ENCODE results near the gene FKBP1A. TPM values are rescaled to one million over a fixed set of nuclear protein-coding genes. Genes with fewer than 3 reads are reported as not detected.

Gene FKBP1A
- total RNA-seq, 4 donors from 2014 or later, result 76.2 to 132 (median 102) TPM

DNA sequence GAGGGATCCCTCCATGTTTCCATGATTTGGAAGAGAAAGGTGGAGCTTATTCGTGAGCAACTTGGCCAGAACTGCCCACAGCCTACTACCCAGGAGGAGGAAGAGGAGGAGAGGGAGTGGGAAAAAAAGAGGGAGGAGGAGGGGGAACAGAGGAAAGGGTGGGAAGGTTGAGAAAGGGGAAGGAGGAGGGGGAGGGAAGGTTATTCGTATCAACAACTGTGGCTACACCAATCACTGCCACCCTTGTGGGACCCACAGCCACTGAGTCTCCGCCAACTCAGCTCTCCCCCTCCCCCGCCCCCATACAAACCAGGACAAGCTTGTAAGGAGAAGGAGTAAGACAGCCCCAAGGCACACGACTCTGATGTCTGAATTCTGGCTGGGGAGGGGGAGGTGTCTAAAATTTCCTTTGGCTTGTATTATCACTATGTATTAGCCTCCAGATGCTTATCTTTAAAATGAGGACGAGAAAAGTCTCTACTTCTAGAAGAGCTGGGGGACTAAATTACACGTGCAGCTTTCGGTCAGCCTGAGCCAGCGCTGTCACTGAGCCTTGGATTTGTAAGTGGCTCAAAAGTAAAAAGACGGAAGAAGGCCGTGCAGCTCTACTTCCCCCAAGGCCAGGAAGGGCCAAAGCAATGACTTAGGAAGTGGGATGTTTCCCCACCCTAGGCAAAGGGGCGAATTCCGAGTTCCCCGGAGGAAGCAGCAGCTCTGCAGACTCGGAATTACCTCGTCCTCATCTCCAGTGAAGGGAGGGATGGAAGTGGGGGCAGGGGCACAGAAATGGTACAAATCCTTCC lies 1.0 kb downstream of the FKBP1A start:
- Histone ChIP-seq H3K9me3 (no peaks in the 10 kb centered on the region), H3K36me3 (peaks cover 0 to under 1% (median 0%) of the 10 kb centered on the region in 3 donors), H3K4me3 (peak overlapping the region; percentile 62 to 97 (median 92)), H3K27me3 (peaks cover 0 to 18% (median 0%) of the 10 kb centered on the region in 4 donors), H3K27ac (peak overlapping the region; percentile 80 to 92 (median 91)), H3K4me1 (peaks cover 25 to 65% (median 41%) of the 10 kb centered on the region in 3 donors)
- WGBS, 2 donors, result 1 to 2% methylated on average over 15 to 16 of the region's 16 CpGs
- intact Hi-C loops (cut with DNase I), result loop anchor here (10.0 kb wide), 1 partner anchor 77 kb away; no protein-coding TSS in a partner anchor
- no peak for DNase-seq
- TF ChIP-seq POLR2A (IDR thresholded peaks at IDR 0.05) (no peak), CTCF (IDR thresholded peaks at IDR 0.05) (no peak)

GRCh38 chr20:1390581-1391403 lies 2.1 kb downstream of the FKBP1A start:
- Histone ChIP-seq H3K4me3 (peak overlapping the region in 3 of 4 donors; percentile 4 to 97 (median 92)), H3K27ac (peak overlapping the region; percentile 80 to 92 (median 91)), H3K36me3 (peaks cover 0 to 11% (median 0%) of the 10 kb centered on the region in 3 donors), H3K4me1 (peaks cover 25 to 75% (median 46%) of the 10 kb centered on the region in 3 donors), H3K27me3 (peaks cover 0 to 7% (median 0%) of the 10 kb centered on the region in 4 donors), H3K9me3 (no peaks in the 10 kb centered on the region)
- 38 to 44% methylated on average over 13 to 14 of the region's 16 CpGs for WGBS, 2 donors
- TF ChIP-seq CTCF (IDR thresholded peaks at IDR 0.05) (no peak), POLR2A (IDR thresholded peaks at IDR 0.05) (no peak)
- DNase-seq, result no peak
- intact Hi-C loops (cut with DNase I), result loop anchor here (10.0 kb wide), 1 partner anchor 76 kb away; no protein-coding TSS in a partner anchor

DNA sequence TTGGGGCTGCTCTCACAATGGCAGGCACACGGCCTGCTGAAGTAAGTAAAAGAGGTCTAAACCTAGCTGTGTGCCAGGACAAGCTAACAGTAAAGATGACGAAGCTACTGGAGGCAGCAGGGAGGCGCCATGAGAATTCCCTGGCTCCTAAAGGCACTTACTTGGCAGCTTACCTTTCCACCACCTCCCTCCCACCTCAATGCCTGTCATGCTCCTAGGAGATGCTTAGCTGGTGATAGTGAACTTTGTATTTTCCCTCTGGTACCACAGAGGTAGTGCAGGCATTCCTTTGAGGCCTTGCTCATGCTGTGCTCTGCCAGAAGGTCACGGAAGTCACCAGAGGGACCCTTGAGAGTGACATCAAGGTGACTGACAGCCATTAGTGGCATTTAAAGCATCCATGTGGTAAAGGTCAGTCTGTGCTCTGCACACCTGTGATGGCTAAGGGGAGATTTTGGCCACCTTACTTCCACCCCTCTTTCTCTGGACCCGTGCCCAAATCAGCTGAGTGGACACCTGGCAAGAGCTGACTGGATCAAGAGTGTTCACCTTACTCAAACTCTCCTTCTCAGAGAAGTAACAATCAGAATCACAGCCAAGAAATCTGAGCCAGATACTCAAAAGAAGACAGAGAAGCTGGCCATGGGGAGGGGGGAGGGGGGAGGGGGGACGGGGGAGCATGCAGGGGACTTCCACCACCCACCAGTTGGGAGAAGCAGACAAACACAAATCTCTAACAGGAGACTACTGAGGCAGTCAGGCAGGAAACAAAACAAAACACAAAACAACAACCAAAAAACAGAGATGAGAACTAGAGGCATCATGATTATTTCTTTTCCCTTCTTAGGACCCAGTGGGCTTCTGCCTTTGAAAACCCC lies 2.9 kb downstream of the FKBP1A start:
- H3K27ac ChIP-seq, result peak overlapping the region; percentile 80 to 92 (median 91)
- peaks cover 25 to 84% (median 46%) of the 10 kb centered on the region in 3 donors for H3K4me1 ChIP-seq
- H3K27me3 ChIP-seq, result no peaks in the 10 kb centered on the region
- TF ChIP-seq CTCF (IDR thresholded peaks at IDR 0.05), result peak in 1 of 6 experiments; percentile 30
- no peak for TF ChIP-seq POLR2A (IDR thresholded peaks at IDR 0.05)
- no peaks in the 10 kb centered on the region for H3K9me3 ChIP-seq
- H3K36me3 ChIP-seq, result peaks cover 0 to 20% (median 0%) of the 10 kb centered on the region in 3 donors
- DNase-seq, result no peak
- intact Hi-C loops (cut with DNase I), result loop anchor here (10.0 kb wide), 1 partner anchor 75 kb away; no protein-coding TSS in a partner anchor
- peak overlapping the region in 1 of 4 donors; percentile 97 for H3K4me3 ChIP-seq
- 26 to 40% methylated on average over 3 to 6 of the region's 6 CpGs for WGBS, 2 donors

GRCh38 chr20:1388741-1389483 lies 3.9 kb downstream of the FKBP1A start:
- peaks cover 0 to 22% (median 0%) of the 10 kb centered on the region in 3 donors for H3K36me3 ChIP-seq
- H3K4me1 ChIP-seq, result peaks cover 25 to 92% (median 46%) of the 10 kb centered on the region in 3 donors
- H3K27ac ChIP-seq, result peak overlapping the region in 3 of 4 donors; percentile 80 to 92 (median 91)
- H3K27me3 ChIP-seq, result no peaks in the 10 kb centered on the region
- DNase-seq, result no peak
- intact Hi-C loops (cut with DNase I), result no loop called here
- peak overlapping the region in 1 of 4 donors; percentile 38 for H3K4me3 ChIP-seq
- H3K9me3 ChIP-seq, result no peaks in the 10 kb centered on the region
- 48 to 56% methylated on average over 10 of the region's 10 CpGs for WGBS, 2 donors
- TF ChIP-seq POLR2A (IDR thresholded peaks at IDR 0.05), result no peak
- TF ChIP-seq CTCF (IDR thresholded peaks at IDR 0.05), result no peak
